Ishikawa (cell line): ENCODE data around the gene ANKDD1A.

Experiments used
- CEBPB ChIP-seq: IDR thresholded peaks from 2 replicates; pipeline ENCODE4 v1.6.1; 2012
- CREB1 ChIP-seq: IDR thresholded peaks from 2 replicates; pipeline ENCODE4 v1.6.1; 2012; ENCODE audit warnings: low read depth
- EGR1 ChIP-seq: IDR thresholded peaks from 2 replicates; pipeline ENCODE4 v1.6.1; 2012
- EP300 ChIP-seq: IDR thresholded peaks from 2 replicates; pipeline ENCODE4 v1.6.1; 2012; ENCODE audit warnings: borderline replicate concordance
- FOXM1 ChIP-seq: IDR thresholded peaks from 2 replicates; pipeline ENCODE4 v1.6.1; 2012; ENCODE audit warnings: low read depth, borderline replicate concordance
- NFIC ChIP-seq: IDR thresholded peaks from 2 replicates; pipeline ENCODE4 v1.6.1; 2012
- RAD21 ChIP-seq: IDR thresholded peaks from 2 replicates; pipeline ENCODE4 v1.6.1; 2012; ENCODE audit warnings: low read depth
- TAF1 ChIP-seq: IDR thresholded peaks from 2 replicates; pipeline ENCODE4 v1.6.1; 2012; ENCODE audit warnings: low read depth, mild to moderate bottlenecking
- TCF12 ChIP-seq: IDR thresholded peaks from 2 replicates; pipeline ENCODE4 v1.6.1; 2012; ENCODE audit warnings: low read depth
- YY1 ChIP-seq: IDR thresholded peaks from 2 replicates; pipeline ENCODE4 v1.6.1; 2012; ENCODE audit warnings: low read depth
- ZBTB7A ChIP-seq: IDR thresholded peaks from 2 replicates; pipeline ENCODE4 v1.6.1; 2012; ENCODE audit warnings: low read depth
- TF ChIP-seq, protein P1 (sequence below): IDR thresholded peaks from 2 replicates; pipeline ENCODE4 v1.6.1; 2012; ENCODE audit warnings: low read depth, mild to moderate bottlenecking
- TF ChIP-seq, protein P2 (sequence below): IDR thresholded peaks from 2 replicates; pipeline ENCODE4 v1.6.1; 2012

DNA sequence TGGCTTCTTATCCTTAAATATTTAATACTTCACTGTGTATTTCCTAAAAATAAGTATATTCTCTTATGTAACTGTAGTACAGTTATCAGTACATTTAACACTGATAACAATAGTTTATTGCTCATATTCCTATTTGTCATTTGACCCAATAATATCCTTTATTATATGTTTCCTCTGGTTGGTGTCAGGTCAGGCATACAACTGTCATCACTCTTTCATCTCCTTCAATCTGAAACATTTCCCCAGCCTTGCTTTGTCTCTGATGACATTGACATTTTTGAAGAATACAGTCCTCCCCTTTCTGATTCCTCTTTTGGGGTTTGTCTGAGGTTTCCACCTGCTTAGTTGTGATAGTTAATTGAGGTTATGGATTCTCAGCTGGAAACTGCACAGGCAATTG is 42.2 kb upstream of the ANKDD1A start:
- TF ChIP-seq TAF1 (no peak), RAD21 (no peak), CEBPB (no peak), CREB1 (no peak), YY1 (no peak), EGR1 (no peak), ZBTB7A (no peak), EP300 (no peak), FOXM1 (no peak), NFIC (no peak), TCF12 (no peak)
- TF ChIP-seq, protein P1, sequence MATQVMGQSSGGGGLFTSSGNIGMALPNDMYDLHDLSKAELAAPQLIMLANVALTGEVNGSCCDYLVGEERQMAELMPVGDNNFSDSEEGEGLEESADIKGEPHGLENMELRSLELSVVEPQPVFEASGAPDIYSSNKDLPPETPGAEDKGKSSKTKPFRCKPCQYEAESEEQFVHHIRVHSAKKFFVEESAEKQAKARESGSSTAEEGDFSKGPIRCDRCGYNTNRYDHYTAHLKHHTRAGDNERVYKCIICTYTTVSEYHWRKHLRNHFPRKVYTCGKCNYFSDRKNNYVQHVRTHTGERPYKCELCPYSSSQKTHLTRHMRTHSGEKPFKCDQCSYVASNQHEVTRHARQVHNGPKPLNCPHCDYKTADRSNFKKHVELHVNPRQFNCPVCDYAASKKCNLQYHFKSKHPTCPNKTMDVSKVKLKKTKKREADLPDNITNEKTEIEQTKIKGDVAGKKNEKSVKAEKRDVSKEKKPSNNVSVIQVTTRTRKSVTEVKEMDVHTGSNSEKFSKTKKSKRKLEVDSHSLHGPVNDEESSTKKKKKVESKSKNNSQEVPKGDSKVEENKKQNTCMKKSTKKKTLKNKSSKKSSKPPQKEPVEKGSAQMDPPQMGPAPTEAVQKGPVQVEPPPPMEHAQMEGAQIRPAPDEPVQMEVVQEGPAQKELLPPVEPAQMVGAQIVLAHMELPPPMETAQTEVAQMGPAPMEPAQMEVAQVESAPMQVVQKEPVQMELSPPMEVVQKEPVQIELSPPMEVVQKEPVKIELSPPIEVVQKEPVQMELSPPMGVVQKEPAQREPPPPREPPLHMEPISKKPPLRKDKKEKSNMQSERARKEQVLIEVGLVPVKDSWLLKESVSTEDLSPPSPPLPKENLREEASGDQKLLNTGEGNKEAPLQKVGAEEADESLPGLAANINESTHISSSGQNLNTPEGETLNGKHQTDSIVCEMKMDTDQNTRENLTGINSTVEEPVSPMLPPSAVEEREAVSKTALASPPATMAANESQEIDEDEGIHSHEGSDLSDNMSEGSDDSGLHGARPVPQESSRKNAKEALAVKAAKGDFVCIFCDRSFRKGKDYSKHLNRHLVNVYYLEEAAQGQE: no peak
- TF ChIP-seq, protein P2, sequence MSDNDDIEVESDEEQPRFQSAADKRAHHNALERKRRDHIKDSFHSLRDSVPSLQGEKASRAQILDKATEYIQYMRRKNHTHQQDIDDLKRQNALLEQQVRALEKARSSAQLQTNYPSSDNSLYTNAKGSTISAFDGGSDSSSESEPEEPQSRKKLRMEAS: no peak
